ENCODE data around the gene CBX4.

- no peak for TF ChIP-seq CTCF (IDR thresholded peaks at IDR 0.05 in 4 of 5, conservative IDR thresholded peaks at IDR 0.05 in 1 of 5)
- no peak for TF ChIP-seq POLR2A (IDR thresholded peaks at IDR 0.05)
Measured at GRCh38 chr17:79864617-79865250, 25.5 kb upstream of the CBX4 start.

Data from gastrocnemius medialis (tissue), 4 donors.